HG03045 (cell line): ENCODE data around the gene SRRD.
"Not testable (repeated sequence)": the region's sequence is repeated elsewhere in the genome, so short reads cannot be mapped to it uniquely, and the experiment has no call there.

ENCODE experiments used
- ATAC-seq: cut with Tn5 transposase; IDR thresholded peaks from one replicate; pipeline ENCODE4 v1.9.1; 2021; ENCODE audit warnings: mild to moderate bottlenecking, moderate library complexity; ENCODE audit not compliant: unreplicated experiment

SRRD gene

DNA sequence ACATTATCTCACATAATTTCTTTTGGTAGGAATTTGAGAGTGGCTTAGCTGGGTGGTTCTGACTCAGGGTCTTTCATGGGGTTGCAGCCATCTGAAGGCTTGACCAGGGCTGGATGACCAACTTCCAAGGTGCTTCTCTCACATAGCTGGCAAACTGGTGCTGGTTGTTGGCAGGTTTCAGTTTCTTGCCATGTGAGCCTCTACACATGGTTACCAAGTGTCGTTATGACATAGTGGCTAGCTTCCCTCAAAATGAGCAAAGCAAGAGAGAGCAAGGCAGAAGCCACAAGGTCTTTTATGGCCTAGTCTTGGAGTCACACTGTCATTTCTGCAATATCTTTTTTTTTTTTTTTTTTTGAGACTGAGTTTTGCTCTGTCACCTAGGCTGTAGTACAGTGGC lies 32.8 kb downstream of the SRRD start:
- ATAC-seq: no peak

DNA sequence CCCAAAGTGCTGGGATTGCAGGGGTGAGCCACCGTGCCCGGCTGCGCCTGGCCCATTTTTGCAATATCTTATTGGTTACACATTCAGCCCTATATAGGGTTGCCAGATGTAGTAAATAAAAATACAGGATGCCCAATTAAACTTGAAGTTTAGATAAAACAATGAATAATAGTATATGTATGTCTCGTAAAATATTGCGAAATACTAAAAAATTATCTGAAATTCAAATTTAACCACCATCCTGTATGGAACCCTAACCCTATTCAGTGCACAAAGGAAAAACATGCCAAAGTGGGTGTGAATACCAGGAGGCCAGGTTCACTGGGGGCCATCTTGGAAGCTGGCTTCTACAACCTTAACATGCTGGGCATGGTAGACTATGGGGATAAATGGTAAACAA lies 33.8 kb downstream of the SRRD start:
- ATAC-seq: no peak

DNA sequence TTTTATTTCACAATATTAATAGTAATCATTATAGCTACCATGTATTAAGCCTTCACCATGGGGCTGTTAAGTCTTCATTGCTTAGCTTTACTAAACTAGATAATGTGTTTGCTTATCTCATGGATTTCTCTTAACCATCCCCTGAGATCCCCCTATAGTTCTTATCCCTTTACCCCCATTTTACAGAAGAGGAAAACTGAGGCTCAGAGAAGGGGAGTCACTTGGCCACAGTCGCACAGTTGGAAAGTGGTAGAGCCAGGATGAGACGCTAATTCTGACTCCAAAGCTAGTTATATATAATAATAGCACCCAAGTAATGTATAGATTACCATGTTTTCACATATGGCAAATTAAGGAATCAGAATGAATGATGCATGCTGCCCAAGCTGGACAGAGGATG lies 38.3 kb downstream of the SRRD start:
- no peak for ATAC-seq

DNA sequence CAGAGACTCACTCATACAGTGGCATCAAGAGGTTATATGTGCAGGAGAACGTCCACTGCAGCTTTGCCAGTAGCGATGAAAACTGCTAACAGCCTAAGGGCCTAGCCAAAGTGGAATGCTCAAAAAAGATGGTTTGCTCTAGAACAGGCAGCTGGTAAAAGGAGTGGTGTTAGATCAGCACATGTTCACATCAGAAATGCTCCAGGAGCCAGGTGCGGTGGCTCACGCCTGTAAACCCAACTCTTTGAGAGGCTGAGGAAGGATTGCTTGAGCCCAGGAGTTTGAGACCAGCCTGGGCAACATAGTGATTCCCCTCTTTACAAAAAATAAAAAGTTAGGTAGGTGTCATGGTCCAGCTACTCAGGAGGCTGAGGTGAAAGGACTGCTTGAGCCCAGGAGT lies 38.9 kb downstream of the SRRD start:
- ATAC-seq: no peak

DNA sequence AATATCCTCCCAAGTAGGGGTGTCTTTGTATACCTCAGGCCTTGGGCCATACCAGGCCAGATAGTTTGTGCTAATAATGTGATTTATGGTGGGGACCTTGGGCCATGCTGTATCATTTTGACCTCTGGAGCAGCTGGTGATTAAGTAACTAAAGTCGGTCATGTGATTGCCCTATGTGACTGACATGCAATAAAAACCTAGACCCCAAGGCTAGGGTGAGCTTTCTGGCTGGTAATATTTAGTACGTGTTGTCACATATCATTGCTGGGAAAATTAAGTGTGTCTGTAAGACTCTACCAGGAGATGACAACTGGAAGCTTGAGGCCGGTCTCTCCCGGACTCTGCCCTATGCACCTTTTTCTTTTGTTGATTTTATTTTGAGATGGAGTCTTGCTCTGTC lies 41.2 kb downstream of the SRRD start:
- no peak for ATAC-seq

DNA sequence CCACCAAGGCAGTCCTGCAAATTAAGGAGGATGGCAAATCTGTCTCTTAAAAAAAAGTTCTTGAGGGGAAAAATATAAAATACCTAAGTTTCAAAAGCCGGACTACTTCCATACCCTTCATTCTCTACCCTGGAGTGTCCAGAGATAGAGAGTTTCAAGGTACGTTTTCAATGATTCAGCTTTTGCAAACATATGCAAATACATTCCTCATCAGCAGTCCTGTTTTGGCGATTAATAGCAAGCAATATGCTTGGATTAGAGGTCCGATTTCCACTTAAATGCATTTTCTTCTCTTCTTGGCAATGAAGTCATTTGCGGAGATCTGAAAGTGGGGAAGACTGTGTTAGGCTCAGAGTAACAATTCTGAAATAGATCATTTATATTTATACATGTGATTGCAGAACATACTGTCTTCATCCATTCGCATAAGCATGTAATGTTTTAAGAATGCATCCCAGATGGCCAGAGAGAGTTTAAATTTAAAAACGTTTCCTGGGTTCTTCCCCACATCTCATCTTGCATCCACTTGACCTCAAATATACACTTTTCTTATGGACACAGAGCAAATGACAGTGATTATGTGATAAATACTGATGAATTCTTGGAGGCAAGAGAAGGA lies 42.4 kb downstream of the SRRD start:
- no peak for ATAC-seq

DNA sequence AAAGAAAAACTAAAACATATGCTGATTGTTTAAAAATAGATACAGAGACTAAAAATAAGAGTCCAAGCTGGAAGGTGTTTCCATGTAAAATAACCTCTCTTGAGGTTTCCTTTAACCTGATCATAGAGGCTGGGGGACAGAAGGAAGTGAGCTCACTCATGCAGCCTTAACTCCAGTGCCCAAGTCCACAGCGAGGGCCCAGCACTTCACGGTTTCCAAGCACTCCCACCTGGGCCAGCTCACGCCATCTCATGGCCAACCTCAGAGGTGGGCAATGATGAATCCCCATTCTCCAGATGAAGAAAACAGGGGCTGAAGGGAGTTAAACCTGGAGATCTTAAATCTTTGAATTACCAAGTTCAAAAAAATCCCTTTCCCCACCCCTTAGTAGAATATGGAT lies 43.5 kb downstream of the SRRD start:
- no peak for ATAC-seq

DNA sequence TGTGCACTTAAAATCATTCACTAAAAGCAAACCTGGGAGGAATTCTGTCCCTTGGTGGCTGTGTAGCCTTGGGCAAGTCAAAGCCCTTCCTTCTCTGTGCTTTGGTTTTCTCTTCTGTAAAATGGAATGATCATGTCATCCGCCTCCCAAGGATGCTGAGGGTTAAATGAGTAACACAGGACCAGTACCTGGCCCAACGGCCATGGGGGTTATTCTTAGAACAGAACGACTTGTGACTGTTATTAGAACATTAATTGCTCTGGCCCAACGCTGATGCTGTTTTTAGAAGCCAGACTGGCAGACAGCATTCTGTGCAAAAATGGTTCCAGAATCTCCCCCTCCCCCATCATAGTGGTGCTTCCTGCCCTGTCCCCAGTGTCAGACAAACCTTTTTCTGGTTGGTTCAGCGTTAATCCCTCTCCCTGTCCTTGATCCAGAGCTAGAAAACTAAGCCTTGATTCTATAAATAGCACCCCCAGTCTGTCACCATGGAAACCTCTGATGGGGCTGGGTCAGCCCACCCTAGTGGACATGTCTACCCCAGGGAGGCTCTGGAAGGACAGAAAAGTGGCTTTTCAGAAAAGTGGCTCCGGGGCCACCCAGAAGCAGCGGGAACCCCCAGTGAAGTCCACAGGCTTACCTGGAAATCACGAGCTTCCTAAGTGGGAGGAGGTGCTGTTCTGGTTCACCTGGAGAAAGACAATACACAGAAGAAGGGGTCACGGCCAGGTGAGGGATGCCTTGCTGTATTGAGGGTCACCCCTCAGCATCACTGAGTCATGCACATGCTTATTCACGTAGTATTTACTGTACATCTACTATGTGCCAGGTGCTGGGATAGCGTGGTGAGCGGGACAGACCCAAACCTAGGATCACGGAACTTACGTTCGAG lies 44.1 kb downstream of the SRRD start:
- ATAC-seq: no peak

DNA sequence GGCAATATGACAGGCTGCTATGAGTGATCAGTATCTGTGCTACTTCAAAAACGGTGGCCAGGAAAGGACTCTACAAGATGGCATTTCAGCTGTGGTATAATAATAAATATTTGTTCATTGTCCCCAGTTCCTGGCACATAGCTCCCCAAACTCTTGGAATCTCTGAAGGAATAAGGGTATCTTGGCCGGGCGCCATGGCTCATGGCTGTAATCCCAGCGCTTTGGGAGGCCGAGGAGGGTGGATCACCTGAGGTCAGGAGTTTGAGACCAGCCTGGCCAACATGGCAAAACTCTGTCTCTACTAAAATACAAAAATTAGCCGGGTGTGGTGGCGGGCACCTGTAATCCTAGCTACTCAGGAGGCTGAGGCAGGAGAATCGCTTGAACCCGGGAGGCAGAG lies 44.8 kb downstream of the SRRD start:
- not testable (repeated sequence) for ATAC-seq

DNA sequence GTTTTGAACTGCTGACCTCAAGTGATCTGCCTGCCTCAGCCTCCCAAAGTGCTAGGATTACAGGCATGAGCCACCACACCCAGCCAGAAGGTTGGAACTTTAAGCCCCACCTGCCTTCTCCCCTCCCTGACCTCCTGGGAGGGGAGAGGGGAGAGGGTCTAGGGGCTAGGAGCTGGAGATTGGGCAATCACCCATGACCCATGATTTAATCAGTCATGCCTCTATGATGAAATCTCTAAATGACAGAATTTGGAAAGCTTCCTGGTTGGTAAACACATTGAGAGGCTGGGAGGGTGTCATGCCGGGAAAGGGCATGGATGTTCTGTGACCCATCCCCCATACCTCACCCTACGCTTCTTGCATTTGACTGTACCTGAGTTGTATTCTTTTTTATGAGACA lies 45.7 kb downstream of the SRRD start:
- no peak for ATAC-seq

DNA sequence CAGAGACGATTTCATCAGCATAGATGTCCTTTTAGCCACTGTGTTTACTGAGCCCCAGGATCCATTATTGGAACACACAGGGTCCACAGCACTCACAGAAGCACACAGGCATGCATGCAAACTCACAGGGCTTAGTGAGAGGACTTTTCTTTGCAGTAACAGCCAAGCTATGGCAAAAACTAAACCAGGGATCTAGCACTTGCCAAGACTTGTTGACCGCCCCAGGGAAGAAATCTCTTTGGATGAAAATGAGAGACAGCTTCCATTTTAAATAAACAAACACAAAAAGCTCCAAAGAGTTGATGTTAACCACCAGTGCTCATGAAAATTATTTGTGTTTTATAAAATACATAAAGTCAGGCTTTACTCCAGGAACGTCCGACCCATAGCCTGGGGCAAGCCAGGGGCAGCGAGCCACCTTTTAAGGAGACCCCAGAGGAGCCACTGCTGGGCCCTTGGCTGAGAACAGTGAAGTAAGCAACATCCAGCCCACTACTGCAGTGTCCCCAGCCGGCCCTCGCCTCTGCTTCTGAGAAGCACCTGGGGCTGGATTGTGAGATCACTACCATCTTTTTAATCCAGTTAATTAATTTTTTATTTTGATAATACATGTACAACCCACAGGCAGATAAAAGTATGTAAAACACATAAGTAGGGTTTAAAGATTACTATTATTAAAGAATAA lies 50.6 kb downstream of the SRRD start:
- no peak for ATAC-seq

DNA sequence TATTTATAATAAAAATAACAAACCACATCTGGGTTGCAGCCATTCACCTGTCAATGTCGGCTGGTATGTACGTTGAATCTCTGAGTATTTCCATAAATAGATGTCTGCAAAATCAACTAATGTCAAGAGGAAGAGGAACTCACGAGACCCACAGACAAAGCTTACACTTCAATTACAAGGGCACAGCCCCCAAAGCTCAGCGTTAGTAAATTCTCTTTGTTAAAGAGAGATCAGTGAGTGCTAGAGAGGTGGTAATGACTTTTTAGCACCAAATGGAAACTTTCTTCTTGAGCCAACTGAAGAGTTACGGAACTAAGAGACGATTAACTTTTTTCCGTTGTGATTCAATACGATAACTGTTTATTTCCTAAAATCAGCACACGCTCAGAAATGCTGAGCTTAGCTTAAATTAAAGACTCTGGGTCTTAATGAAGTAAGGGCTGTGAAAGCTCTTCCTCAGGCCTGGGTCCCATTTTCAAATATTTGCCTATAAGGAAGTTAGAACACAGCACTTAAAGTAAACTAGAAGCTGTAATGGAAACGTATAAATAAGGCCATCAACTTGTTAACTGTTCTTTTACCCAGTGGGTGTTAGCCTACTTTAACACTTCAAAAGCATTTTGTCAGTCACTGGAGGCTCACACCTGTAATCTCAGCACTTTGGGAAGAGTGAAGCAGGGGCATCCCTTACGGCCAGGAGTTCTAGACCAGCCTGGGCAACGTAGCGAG lies 51.4 kb downstream of the SRRD start:
- no peak for ATAC-seq

DNA sequence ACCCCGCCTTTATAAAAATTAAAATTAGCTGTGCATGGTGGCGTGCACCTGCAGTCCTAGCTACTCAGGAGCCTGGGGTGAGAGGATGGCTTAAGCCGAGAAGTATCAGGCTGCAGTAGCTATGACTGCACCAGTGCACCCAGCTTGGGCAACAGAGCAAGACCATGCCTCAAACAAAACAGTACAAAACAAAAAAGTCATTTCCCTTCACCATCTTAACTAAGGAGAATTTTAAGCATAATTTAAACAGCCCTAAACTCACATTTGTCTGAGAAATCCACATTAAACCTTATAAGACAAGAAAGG lies 51.9 kb downstream of the SRRD start:
- ATAC-seq: no peak

DNA sequence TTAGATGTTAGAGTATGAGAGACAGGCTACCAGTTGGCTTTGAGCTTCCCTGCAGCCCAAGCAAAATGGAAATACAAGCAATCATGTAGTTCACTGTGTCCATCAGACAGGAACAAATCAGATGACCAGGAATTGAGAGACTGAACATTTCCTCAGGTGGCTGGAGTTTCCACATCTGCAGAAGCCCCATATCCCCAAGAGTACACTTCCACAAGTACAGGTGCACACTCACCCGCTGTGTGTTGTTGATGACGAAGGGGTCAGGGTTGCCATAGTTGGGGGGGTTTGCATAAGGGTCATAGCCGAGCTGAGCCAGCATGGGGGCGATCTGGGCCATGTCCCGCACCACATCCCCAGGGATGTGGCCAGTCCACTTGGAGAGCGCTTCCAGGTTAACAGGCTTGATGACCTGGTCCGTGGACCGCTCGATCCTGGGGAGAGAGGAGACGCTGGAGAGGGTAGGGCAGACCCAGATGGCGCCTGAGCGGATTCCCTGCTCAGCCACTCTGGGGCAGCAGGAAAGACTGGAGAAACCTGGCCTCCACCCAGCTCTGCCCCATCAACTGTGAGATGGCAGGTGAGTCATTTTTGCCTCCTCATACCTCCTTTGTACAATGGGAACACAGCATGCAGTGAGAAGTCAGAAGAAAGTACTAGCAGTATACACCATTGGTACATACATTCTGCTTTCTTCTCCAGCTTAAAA lies 52.5 kb downstream of the SRRD start:
- no peak for ATAC-seq

DNA sequence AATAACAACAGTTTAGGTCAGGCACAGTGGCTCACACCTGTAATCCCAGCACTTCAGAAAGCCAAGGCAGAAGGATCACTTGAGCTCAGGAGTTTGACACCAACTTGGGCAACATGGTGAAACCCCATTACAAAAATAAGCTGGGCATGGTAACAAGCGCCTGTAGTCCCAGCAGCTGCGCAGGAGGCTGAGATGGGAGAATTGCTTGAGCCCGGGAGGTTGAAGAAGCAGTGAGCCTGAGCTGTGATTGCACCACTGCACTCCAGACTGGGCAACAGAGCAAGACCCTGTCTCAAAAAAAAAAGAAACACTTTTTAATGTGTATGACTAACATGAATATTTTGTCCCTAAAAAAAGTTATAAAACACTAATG lies 53.1 kb downstream of the SRRD start:
- no peak for ATAC-seq

DNA sequence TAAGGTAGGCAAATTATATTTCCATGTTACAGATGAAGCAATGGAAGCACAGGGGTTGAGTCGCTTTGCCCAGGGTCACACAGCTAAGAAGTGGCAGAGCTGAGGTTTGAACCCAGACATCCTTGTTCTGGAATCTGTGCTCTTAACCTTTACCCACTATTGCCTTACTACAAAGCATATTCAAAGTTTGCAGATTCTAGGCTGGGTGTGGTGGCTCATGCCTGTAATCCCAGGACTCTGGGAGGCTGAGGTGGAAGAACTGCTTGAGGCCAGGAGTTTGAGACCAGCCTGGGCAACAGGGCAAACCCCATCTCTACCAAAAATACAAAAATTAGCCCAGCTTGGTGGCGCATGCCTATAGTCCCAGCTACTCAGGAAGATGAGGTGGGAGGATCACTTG lies 56.4 kb downstream of the SRRD start:
- ATAC-seq: no peak

DNA sequence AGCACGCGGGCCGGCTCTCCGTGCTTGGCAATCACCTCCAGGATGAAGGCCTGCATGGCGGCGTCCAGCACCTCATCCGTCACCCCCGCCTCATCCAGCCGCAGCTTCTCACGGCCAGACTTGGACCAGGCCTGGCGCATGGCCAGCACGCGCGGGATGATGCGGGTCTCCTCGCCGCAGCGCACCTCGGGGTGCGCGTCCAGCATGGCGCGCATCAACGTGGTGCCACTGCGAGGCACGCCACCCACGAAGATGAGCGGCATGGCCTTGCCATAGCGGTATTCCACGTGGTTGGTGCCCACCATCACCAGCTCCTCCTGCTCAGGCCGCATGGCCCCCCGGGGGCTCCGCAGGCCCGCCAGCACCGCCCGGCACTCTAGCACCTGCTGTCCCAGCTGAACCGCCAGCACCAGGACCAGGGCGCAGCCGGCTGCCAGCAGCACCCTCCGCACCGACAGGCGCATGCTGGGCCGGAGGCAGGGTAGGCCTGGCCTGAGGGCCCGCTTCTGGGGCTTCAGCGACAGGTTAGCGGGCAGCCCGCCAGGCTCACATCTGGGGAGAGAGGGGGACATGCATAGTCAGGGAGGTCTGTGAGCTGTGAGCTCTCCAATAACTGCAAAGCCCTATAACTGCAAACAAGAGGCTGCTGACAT lies 57.6 kb downstream of the SRRD start:
- no peak for ATAC-seq

DNA sequence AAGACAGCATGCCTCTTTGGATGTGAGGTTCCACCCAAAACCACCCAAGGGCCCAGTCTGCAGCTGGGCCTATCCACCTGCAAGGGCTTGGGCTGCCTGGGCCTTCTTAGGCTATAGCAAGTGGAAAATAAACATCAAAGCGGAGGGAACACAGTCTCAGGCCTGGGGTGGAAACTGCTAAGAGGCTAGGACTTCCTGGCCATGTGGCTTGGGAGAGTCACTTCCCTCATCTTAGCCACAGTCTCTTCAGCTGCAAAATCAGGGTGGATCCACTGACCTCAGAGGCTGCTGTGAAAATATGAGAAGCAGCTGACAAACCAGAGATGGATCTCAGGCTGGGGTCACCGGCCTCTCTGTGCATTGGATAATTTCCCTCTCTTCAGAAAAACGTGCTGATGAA lies 59.2 kb downstream of the SRRD start:
- no peak for ATAC-seq
